ENCODE measurements around the gene EIF2A.
"Not testable (repeated sequence)": the region's sequence is repeated elsewhere in the genome, so short reads cannot be mapped to it uniquely, and the experiment has no call there.

Gene EIF2A

DNA sequence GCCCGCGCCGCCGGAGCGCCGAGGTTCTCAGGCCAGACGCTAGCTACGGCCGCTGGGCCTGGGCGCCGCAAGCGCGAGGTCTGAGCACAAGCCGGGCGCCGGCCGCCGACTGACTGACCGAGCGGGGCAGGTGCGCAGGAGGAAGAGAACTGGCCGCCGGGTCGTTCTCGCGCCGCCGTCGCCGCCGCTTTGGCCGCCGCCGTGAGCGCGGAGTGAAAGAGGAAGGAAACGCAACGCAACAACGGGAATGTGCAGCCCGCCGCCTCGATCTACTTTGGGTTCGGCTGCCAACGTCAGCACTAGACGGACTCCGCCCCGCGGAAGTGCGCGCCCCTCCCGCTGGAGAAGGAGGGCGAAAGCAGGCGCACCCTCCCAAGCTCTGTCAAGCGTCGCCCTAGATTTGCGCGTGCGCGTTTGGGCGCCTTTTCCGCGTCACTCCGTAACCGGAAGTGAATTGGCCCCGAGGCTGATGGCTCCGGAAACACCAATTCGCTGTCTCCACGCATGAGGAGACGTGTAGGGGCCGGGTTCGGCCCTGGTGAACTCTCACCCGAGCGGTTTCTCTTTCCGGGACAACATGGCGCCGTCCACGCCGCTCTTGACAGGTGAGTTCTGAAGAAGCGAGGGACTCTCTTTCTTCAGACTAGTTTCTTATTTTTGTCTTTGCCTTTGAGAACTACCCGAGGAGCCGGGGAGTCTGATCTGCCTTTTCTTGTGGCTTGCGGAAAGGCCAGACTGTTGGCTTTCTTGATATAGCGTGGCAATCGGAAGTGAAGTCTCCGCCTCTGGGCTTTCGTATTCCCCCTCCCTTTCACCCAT is at the start of gene EIF2A, which contains the start of gene SERP1:
Gene EIF2A (plus strand): TSS at position 562 of the 819 bp plus-strand sequence. CDS start 16 bp downstream, at position 578.
Gene SERP1 (minus strand): TSS at position 271 of the 819 bp plus-strand sequence. CDS start 361 bp downstream, outside the sequence.
- DNase-seq, result peak; percentile 98

DNA sequence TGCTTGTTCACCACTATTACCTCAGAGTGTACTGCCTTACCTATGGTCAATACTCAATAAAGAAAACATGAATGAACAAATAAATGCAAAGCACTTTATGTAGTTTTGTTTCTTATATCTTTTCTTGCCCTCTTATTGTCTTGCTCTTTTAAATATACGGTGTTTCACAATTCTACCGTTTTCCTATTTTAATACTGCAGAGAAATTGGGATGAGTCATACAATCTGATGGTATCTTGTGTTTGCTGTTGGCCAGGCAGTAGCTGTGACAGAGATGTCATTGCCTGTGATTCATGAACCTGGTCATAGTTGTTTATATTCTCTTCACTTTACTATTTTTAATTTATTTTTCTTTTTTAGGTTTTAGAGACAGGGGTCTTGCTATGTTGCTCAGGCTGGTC is 48.6 kb upstream of the EIF2A start:
- no peak for DNase-seq

DNA sequence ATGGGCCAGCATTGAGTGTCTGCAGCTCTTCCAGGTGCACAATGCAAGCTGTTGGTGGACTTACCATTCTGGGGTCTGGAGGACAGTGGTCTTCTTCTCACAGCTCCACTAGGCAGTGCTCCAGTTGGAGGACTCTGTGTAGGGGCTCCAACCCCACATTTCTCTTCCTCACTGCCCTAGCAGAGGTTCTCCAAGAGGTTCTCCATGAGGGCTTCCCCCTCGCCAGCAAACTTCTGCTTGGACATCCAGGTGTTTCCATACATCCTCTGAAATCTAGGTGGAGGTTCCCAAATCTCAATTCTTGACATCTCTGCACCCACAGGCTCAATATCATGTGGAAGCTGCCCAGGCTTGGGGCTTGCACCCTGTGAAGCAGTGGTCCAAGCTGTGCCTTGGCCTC is 45.6 kb upstream of the EIF2A start:
- not testable (repeated sequence) for DNase-seq

DNA sequence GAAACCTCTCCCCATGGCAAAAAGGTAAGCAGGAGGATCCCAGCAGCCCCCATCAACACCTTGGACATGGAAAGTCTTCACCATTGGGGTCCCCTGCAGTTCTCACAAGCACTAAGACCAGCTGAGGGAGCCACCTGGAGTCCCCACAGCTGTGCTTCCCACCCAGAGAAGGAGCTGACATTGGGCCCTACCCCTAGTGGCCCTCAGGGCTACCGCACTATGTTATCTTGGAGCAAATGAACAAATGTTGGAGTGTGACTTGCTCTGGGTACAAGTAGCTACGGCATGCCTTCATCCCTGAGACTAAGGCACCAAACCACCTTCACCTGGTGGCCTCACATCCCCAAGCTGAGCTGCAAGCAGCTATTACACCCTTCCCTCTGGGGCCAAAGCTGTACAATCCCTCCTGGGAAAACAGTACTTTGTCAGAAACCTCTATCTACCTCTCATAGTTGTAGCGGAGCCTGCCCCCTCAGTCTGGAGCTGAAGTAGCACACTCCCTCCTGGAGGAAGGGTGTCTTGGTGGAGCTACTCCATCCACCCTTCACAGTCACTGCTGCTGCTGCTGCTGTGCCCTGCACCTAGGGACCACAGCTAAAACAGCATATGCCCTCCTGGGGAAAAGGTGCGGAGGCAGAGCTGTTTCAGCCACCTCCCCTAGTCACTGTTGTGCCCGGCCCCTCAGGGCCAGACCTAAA is 43.0 kb upstream of the EIF2A start:
- no peak for DNase-seq

DNA sequence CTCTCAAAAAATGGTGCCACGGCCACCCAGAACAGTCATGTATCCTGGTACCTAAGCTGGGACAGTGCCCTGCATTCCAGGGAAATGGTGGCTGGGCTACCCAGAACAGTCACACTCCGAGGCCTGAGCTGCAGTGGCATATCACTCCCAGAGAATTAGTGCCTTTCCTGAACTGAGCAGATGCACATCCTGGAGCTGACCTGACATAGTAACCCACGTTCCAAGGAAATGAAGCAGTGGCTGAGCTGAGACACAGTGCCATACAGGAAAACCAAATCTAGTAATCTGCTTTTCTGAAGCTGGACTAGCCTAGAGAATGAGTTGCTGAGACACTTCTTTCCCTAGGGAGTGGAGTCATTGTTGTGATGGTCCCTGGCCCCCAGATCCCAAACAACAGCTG is 42.1 kb upstream of the EIF2A start:
- no peak for DNase-seq

DNA sequence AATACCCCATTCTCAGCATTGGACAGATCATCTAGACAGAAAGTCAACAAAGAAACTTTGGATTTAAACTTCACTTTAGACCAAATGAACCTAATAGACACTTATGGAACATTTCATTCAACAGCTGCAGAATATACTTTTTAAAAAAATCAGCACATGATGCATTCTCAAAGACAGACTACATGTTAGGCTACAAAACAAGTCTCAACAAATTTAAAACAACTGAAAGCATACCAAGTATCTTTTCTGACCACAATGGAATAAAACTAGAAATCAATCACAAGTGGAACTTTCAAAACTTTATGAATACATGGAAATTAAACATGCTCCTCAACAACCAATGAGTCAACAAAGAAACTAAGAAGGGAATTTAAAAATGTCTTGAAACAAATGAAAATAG is 38.2 kb upstream of the EIF2A start:
- DNase-seq, result no peak

DNA sequence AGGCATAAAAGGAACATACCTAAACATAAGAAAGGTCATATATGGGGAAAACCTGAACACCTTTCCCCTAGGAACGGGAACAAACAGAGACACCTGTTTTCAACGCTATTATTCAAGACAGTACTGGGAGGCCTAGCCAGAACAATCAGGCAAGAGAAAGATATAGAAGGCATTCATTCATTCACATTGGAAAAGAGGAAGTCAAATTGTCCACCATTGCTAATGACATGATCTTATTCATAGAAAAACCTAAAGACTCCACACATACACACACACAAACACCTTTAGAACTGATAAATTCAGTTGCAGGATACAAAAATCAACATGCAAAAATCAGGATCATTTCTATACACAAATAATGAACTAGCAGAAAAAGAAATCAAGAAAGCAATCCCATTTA is 36.8 kb upstream of the EIF2A start:
- no peak for DNase-seq

DNA sequence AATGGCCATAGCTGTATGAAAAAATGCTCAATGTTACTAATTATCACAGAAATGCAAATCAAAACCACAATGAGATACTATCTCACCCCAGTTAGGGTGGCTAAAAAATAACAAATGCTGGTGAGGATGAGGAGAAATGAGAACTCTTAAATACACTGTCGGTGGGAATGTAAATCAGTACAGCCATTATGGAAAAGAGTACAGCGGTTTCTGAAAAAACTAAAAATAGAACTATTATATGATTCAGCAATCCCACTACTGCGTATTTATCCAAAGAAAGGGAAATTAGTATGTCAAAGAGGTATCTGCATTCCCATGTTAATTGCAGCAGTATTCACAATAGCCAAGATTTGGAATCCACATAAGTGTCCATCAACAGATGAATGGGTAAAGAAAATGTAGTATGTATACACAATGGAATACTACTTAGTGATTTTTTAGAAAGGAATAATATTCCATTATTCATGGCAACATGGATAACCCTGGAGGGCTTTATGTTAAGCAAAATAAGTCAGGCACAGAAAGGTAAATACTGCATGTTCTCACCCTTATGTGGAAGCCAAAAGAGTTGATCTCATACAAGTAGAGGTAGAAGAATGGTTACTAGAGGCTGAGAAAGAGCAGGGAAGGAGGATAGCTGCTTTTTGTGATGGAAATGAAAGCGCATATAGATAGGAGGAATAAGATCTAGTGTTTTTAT is 35.3 kb upstream of the EIF2A start:
- DNase-seq, result no peak

DNA sequence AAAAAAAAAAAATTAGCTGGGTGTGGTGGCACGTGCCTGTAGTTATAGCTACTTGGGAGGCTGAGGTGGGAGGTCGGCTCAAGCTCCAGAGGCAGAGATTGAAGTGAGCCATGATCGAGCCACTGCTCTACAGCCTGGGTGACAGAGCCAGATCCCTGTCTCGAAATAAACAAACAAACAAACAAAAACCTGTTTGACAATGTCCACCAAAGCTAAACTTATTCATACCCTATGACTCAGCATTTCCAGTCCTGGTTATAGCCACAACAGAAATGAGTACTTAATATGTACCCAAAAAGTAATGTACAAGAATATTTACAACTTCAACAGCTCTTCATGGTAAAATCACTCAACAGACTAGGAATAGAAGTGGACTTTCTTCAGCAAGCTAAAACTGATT is 31.4 kb upstream of the EIF2A start:
- DNase-seq, result no peak

DNA sequence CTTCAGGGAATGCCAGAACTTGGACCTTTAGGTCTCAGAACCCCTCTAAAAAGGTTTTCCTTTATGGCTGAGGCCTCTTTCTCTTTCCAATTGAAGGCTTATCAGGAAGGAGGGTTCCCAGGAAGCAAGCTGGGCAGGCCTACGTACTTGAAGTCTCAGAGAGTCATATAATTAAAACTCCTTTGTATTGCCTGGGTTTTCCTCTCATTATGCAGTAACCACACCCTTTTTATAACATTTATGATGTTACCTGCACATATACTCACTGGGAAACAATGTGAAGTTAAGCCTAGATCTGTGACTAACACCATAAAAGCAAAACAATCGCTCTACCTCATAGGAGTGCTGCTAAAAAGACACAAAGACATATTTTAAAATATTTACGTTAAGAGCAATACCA is 27.6 kb upstream of the EIF2A start:
- DNase-seq, result no peak

DNA sequence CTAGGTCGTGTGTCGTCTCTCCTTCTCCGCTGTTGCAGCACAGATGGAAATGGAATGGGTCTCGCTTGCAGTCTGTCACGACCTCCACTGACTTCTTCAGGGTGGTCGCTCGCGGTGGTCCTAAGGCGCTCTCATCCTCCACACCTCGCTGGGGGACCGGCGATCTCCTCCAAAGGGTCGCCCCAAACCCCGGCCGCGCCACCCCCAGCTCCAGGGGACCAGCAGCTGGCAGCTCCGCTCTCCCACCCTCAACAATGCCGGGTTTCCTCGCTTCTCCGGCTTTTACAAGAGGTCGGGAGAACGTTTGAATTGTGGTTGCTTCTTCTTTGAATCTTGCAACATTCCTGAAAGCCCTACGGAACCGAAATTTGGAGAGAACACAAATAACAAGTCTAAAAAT is 26.2 kb upstream of the EIF2A start:
- no peak for DNase-seq

DNA sequence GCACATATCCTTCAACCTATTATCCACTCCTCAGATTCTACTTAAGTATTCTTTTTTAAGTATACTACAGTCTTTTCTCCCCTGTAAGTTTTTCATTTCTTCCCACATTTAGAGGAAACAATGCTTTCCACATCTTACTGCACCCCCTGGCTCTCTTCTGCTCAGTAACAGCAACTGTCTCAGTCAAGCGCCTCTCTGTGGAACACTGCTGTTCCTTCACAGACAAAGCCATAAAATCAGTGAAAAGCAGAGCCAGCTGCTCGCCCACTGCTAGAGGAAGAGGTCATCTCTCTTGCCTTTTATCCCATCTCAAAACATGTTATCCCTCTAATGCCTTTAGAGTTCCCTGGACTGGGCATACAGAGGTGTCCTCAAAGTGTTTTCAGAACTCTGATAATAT is 25.1 kb upstream of the EIF2A start:
- no peak for DNase-seq

DNA sequence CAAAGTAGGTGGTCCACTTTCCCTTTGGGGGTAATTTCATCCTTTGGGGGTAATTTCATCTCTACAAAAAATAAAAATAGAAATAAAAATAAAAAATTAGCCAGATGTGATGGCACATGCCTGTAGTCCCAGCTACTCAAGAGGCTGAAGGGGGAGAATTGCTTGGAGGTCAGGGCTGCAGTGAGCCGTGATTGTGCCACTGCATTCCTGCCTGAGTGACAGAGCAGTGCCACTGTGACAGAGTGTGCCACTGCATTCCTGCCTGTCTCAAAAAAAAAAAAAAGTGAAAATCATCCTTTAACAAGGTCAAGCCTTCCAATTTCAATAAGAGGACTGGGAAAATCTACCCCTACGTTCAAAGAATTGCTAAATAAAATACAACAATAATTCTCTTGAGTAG is 23.0 kb upstream of the EIF2A start:
- no peak for DNase-seq

DNA sequence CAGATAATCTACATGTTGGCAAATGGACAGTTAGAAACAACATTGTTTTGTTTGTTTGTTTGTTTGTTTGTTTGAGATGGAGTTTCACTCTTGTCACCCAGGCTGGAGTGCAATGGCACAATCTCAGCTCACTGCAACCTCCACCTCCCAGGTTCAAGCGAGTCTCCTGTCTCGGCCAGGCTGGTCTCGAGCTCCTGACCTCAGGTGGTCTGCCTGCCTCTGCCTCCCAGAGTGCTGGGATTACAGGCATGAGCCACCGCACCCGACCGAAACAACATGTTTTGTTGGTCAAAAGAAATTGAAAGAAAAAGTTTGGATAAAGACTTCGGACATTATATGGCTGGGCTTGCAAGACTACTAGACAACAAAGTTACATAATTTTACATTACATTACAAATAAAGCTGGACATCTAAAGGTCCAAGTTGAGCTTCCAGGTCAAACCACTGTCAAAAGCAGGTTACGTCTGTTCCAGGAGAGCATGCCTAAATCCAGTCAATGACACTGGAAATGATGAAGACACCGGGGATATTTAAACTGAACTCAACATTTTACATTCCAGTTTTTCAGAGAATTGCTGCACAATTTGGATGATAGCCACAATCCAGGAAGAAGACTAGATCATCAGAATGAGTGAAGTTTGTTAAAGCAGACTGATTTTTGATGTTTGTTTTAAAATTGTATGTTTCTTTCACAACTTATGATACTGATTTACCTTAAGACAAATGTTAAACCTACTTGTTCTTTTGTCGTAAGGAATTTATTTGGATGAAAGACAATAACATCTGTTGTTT is 18.9 kb upstream of the EIF2A start:
- no peak for DNase-seq

DNA sequence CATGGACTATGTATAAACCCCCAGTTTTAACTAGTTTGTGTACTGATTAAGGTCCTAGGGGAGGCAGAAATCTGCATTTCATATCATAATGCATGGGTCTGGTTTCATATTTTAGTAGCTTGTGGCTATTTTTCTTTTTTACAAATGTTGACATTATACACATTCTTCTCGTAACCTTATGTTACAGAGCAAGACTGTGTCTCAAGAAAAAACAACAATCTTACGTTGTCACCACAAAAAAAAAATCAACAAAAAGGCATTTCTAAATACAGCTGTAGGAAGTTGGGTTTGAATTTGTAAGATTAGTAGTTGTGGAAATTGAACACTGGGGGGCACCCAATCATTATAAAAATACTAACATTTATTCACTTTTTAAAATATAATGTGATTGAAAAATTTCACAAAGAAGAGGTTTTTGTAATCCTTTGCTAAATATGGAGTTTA is 18.2 kb upstream of the EIF2A start:
- no peak for DNase-seq

DNA sequence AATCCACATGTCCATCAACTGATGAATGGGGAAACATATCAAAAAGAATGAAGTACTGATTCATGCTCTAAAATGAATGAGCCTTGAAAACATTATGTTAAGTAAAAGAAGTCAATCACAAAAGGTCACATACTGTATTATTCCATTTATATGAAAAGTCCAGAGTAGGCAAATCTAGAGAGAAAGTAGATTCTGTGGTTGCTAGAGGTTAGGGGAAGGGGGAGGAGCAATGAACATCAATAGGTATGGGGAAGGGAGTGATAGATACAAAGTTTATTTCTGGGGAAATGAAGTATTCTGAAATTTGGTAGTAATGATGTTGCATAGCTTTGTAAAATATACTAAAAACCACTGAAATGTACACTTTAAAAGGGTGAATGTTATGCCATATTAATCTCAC is 14.8 kb upstream of the EIF2A start:
- no peak for DNase-seq

DNA sequence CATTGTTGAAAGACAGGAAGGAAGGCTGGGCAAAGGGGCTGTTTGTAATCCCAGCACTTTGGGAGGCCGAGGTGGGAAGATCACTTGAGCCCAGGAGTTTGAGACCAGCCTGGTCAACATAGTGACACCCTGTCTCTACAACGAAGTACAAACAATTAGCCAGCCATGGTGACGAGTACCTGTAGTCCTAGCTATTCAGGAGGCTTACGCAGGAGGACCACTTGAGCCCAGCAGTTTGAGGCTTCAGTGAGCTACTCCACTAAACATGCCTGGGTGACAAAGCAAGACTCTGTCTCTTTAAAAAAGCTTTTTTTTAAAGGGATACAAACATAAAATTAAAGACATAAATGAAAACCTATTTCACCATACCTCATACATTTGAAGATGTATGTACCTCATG is 11.4 kb upstream of the EIF2A start:
- peak; percentile 33 for DNase-seq

DNA sequence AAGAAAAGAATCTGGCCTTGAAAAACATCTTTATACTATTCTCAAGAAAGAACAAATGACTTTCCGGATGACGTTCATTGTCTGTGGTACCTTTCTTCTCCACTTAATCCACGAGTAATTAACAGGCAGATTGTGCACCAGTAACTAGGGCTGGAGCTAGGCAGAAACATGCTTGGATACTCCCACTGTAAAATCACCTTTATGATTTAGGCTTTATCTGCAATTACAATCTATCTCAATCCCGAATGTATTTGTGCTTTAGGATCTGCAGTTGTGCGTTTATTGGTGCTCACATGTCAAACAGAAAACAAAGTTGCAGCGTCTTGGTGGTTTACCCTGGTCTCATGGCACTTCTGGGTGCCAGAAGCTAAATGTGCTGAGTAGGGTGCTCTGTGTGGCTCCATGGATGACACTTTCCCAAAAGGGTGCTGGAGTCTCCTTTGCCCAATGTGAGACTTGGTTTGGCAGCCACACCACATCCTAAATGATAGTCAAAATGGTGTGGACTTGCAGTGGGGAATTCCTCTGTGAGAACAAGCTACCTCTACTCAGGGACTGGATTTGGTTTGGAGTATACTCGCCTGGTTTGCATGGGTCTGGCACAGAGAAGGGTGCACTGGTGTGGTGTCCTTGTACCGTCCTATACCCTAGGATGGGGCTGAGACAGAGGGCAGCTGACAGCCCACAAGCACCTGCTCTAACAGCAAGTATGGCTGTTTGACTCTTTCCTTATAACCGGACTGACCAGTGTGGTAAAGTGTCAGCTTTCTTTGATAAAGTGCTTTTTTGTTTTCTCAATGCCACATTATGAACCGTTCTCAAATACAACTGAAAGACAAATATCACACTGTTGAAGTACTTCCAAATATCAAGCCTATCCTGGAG is 8.0 kb upstream of the EIF2A start:
- no peak for DNase-seq

DNA sequence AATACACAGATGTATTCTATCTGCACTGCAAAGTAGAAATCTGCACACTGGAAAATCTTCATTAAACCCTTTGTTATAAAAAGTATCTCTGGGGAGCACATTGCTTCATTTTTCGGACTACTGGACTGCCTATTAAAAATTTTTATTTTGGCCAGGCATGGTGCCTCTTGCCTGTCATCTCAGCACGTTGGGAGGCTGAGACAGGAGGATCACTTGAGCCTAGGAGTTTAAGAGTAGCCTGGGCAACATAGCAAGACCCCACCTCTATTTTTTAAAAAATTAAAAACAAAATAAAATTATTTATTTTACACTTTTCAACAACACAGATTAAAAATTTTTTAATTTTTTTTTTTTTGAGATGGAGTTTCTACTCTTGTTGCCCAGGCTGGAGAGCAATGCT is 6.3 kb upstream of the EIF2A start:
- no peak for DNase-seq

DNA sequence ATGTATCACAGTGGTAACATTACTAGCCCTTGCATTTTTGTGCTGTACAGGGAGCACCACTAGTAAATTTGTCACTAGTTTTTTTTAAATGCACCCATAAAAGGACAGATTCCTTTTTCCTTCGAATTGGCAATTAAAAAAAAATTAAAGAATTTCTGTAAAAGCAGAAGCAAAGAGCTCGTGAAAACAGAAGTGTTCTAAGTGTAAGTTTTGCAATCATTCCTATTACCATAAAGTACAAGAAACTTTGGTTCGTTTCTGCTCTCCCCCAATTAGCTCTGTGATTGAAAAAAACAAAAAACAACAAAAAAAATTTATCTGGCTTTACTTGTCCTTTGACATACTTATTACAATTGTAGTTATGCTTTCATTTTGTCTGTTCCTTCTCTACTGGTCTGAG is 5.6 kb upstream of the EIF2A start:
- no peak for DNase-seq

DNA sequence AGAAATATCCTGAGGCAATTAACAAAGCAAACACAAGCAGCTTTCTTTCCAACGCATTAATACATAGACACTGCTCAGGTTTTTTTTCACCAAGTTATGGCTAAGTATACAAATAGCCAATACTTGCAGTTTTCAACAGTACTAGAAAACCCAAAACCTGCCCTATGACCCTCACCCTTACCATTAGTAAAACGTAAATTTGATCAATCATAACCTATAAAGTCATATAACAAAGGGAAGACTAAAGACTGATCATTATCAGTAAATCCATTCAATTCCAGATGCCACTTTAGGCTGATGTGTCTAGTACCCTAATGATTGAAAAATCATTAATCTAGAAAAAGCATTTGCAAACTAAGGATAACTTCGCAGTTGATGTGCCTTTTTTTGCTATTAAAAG is 3.5 kb upstream of the EIF2A start:
- no peak for DNase-seq

DNA sequence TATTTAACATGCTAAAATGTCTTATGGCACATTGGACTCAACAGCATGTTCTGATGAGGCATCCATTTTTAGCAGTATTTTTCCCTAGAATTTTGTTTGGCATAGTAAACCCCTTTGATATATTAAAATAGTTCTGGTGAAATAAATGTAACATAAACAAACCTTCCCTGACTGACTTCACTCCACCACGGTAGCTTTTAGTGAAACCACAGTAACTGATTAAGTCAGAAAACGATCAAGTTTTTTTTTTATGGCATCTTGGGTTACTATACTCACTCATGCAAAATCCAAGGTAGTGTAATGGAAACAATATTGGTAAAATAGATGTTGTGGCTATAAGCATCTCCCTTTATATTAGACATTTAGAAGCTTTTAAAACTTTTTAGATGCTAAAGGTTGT is 3.1 kb upstream of the EIF2A start:
- DNase-seq, result no peak

Measured in NCI-H345 (cell line).